Colon (tissue), 2 donors: ENCODE data around the gene PCBP3.
"Not testable (repeated sequence)": the region's sequence is repeated elsewhere in the genome, so short reads cannot be mapped to it uniquely, and the experiment has no call there.

Experiments
- FAIRE-seq: peaks from 2 replicates; lab custom pipeline; 2012; peaks lifted over from hg19 to GRCh38; lab: Jason Lieb, UNC
- donor health status: control.
- donor health status: control.

The PCBP3 gene

GRCh38 chr21:45876381-45877170 is 233.1 kb downstream of the PCBP3 start:
- no peak for FAIRE-seq

- FAIRE-seq = no peak
These were observed 233.6 kb downstream of the PCBP3 start for GRCh38 chr21:45877171-45877438.

GRCh38 chr21:45877821-45878469 is 234.4 kb downstream of the PCBP3 start:
- FAIRE-seq = no peak

GRCh38 chr21:45880097-45881068 is 236.9 kb downstream of the PCBP3 start:
- FAIRE-seq = no peak

- FAIRE-seq = no peak
These were observed 239.1 kb downstream of the PCBP3 start for GRCh38 chr21:45882645-45883044.

GRCh38 chr21:45883090-45883489 is 239.6 kb downstream of the PCBP3 start:
- no peak for FAIRE-seq

GRCh38 chr21:45885597-45885929 is 242.0 kb downstream of the PCBP3 start:
- no peak for FAIRE-seq

- not testable (repeated sequence) for FAIRE-seq
These were observed 242.5 kb downstream of the PCBP3 start for GRCh38 chr21:45885930-45886601.

- no peak for FAIRE-seq
These were observed 243.1 kb downstream of the PCBP3 start for GRCh38 chr21:45886610-45887026.

GRCh38 chr21:45887120-45887611 is 243.6 kb downstream of the PCBP3 start:
- FAIRE-seq = no peak

GRCh38 chr21:45887788-45888187 is 244.3 kb downstream of the PCBP3 start:
- no peak for FAIRE-seq

- FAIRE-seq = no peak
These were observed 245.0 kb downstream of the PCBP3 start for GRCh38 chr21:45888386-45889009.

- FAIRE-seq = no peak
These were observed 245.7 kb downstream of the PCBP3 start for GRCh38 chr21:45889256-45889655.

GRCh38 chr21:45889961-45890360 is 246.4 kb downstream of the PCBP3 start:
- no peak for FAIRE-seq

- FAIRE-seq = no peak
These were observed 248.0 kb downstream of the PCBP3 start for GRCh38 chr21:45891388-45892155.

GRCh38 chr21:45892156-45892915 is 248.8 kb downstream of the PCBP3 start:
- no peak for FAIRE-seq

- no peak for FAIRE-seq
These were observed 249.6 kb downstream of the PCBP3 start for GRCh38 chr21:45892916-45893739.

GRCh38 chr21:45893740-45894449 is 250.4 kb downstream of the PCBP3 start:
- no peak for FAIRE-seq

GRCh38 chr21:45894450-45894825 is 250.9 kb downstream of the PCBP3 start:
- no peak for FAIRE-seq
